ENCODE measurements around the gene MEN1.

The MEN1 gene

GRCh38 chr11:64834723-64835615 lies 24.6 kb upstream of the MEN1 start:
- Histone ChIP-seq H3K27me3 (ENCODE audit: insufficient read depth, low read depth) (no peaks in the 10 kb centered on the region; the same call in 1 of the 2 replicates), H3K9ac (no peak overlapping the region), H3K79me2 (ENCODE audit: insufficient read depth, low read depth) (no peaks in the 10 kb centered on the region), H3K36me3 (ENCODE audit: insufficient read depth) (no peaks in the 10 kb centered on the region), H3K4me1 (ENCODE audit: low read depth, poor library complexity, severe bottlenecking) (no peaks in the 10 kb centered on the region), H4K20me1 (ENCODE audit: insufficient read depth) (no peaks in the 10 kb centered on the region), H3K4me3 (IDR thresholded peaks at IDR 0.05; ENCODE audit: insufficient read depth, low read depth, low read length) (no peak overlapping the region), H2AFZ (ENCODE audit: low read depth) (no peak overlapping the region), H3K27ac (no peak overlapping the region), H3K4me2 (no peak overlapping the region)
- TF ChIP-seq, protein P1, sequence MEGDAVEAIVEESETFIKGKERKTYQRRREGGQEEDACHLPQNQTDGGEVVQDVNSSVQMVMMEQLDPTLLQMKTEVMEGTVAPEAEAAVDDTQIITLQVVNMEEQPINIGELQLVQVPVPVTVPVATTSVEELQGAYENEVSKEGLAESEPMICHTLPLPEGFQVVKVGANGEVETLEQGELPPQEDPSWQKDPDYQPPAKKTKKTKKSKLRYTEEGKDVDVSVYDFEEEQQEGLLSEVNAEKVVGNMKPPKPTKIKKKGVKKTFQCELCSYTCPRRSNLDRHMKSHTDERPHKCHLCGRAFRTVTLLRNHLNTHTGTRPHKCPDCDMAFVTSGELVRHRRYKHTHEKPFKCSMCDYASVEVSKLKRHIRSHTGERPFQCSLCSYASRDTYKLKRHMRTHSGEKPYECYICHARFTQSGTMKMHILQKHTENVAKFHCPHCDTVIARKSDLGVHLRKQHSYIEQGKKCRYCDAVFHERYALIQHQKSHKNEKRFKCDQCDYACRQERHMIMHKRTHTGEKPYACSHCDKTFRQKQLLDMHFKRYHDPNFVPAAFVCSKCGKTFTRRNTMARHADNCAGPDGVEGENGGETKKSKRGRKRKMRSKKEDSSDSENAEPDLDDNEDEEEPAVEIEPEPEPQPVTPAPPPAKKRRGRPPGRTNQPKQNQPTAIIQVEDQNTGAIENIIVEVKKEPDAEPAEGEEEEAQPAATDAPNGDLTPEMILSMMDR (conservative IDR thresholded peaks at IDR 0.05; ENCODE audit: low read depth, low read length): no peak

DNA sequence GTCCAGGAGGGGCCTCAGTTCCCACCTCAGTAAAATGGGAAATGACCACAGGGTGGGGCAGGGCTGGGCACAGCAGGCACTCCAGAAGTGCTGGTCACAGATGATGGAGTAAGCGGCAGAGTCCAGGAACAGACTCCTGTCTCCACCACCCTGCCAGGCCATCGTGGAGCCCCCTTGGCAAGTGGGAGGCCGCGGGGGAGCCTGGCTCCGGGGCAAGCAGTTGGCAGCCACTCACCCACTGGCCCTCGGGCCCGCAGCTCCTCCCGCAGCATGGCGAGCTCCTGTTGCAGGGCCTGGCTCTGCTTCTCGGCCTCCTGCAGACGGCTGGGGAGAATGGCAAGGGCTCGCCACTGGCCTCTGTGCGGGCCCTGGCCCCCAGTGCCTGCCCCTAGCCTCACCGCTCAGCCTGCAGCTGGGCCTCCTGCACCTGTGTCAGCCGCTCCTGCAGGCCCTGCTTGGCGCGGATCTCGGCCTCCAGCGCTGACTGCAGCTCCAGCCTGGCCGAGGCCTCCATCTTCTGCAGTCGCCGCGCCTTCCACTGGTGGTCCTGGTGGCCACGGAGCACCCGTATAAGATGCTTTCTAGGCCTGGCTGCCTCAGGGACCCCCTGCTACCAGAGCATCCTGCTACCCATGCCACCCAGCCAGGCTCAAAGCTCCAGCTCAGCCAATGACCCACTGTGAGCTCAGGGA lies 23.8 kb upstream of the MEN1 start:
- TF ChIP-seq, protein P1 (conservative IDR thresholded peaks at IDR 0.05; ENCODE audit: low read depth, low read length): no peak
- H3K9ac ChIP-seq: no peak overlapping the region
- H3K4me1 ChIP-seq (ENCODE audit: low read depth, poor library complexity, severe bottlenecking): no peaks in the 10 kb centered on the region
- H3K36me3 ChIP-seq (ENCODE audit: insufficient read depth): no peaks in the 10 kb centered on the region
- no peaks in the 10 kb centered on the region; the same call in 1 of the 2 replicates for H3K27me3 ChIP-seq (ENCODE audit: insufficient read depth, low read depth)
- H3K79me2 ChIP-seq (ENCODE audit: insufficient read depth, low read depth): no peaks in the 10 kb centered on the region
- H3K4me2 ChIP-seq: no peak overlapping the region
- H2AFZ ChIP-seq (ENCODE audit: low read depth): no peak overlapping the region
- no peak overlapping the region for H3K4me3 ChIP-seq (IDR thresholded peaks at IDR 0.05; ENCODE audit: insufficient read depth, low read depth, low read length)
- H3K27ac ChIP-seq: no peak overlapping the region
- no peaks in the 10 kb centered on the region for H4K20me1 ChIP-seq (ENCODE audit: insufficient read depth)

GRCh38 chr11:64833509-64833908 lies 23.2 kb upstream of the MEN1 start:
- H3K9ac ChIP-seq: no peak overlapping the region
- H4K20me1 ChIP-seq (ENCODE audit: insufficient read depth): no peaks in the 10 kb centered on the region
- H3K36me3 ChIP-seq (ENCODE audit: insufficient read depth): no peaks in the 10 kb centered on the region
- H3K4me1 ChIP-seq (ENCODE audit: low read depth, poor library complexity, severe bottlenecking): no peaks in the 10 kb centered on the region
- H3K27me3 ChIP-seq (ENCODE audit: insufficient read depth, low read depth): no peaks in the 10 kb centered on the region; the same call in 1 of the 2 replicates
- H3K4me3 ChIP-seq (IDR thresholded peaks at IDR 0.05; ENCODE audit: insufficient read depth, low read depth, low read length): no peak overlapping the region
- no peak overlapping the region for H3K4me2 ChIP-seq
- H2AFZ ChIP-seq (ENCODE audit: low read depth): no peak overlapping the region
- H3K27ac ChIP-seq: no peak overlapping the region
- H3K79me2 ChIP-seq (ENCODE audit: insufficient read depth, low read depth): no peaks in the 10 kb centered on the region
- TF ChIP-seq, protein P1 (conservative IDR thresholded peaks at IDR 0.05; ENCODE audit: low read depth, low read length): no peak

DNA sequence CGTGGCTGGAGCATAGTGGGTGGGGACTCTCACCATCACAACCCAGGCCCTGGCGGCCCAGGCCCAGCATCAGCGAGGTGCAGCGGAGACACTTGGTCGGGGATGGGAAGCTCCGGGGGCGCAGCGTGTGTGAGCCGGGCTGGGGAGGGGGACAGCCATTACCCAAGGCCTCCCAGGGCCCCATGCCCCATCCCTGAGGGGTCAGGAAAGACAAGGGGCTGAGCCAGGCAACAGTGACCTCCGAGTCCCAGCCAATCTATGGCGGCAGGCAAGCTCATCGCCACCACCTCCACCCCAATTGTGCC lies 22.8 kb upstream of the MEN1 start:
- Histone ChIP-seq H2AFZ (ENCODE audit: low read depth) (no peak overlapping the region), H3K79me2 (ENCODE audit: insufficient read depth, low read depth) (no peaks in the 10 kb centered on the region), H4K20me1 (ENCODE audit: insufficient read depth) (no peaks in the 10 kb centered on the region), H3K9ac (no peak overlapping the region), H3K4me3 (IDR thresholded peaks at IDR 0.05; ENCODE audit: insufficient read depth, low read depth, low read length) (no peak overlapping the region), H3K27me3 (ENCODE audit: insufficient read depth, low read depth) (no peaks in the 10 kb centered on the region; the same call in 1 of the 2 replicates), H3K4me1 (ENCODE audit: low read depth, poor library complexity, severe bottlenecking) (no peaks in the 10 kb centered on the region), H3K27ac (no peak overlapping the region), H3K36me3 (ENCODE audit: insufficient read depth) (no peaks in the 10 kb centered on the region), H3K4me2 (no peak overlapping the region)
- TF ChIP-seq, protein P1 (conservative IDR thresholded peaks at IDR 0.05; ENCODE audit: low read depth, low read length): no peak
